ENCODE results near the gene CSNK2A1.
"Not testable (repeated sequence)": the region's sequence is repeated elsewhere in the genome, so short reads cannot be mapped to it uniquely, and the experiment has no call there.

CSNK2A1 gene

DNA sequence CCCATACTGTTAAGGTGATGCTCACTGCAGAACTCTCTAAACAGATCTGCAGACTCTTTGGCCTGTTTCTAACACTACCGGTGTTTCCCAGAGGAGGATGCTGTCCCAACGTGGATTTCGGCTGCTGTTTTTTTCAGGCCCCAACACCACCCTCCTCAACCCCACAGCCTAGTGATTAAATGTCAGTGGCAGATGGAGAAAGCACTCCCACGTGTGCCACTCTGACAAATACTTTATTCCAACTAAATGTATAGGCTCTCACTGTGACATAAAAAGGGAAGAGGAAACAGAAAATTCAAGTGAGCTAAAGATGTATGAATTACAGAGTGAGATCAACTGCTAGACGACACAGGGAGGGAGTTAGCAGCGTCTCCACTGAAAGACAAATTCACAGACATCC is 84.8 kb downstream of the CSNK2A1 start:
- TF ChIP-seq, protein P1, sequence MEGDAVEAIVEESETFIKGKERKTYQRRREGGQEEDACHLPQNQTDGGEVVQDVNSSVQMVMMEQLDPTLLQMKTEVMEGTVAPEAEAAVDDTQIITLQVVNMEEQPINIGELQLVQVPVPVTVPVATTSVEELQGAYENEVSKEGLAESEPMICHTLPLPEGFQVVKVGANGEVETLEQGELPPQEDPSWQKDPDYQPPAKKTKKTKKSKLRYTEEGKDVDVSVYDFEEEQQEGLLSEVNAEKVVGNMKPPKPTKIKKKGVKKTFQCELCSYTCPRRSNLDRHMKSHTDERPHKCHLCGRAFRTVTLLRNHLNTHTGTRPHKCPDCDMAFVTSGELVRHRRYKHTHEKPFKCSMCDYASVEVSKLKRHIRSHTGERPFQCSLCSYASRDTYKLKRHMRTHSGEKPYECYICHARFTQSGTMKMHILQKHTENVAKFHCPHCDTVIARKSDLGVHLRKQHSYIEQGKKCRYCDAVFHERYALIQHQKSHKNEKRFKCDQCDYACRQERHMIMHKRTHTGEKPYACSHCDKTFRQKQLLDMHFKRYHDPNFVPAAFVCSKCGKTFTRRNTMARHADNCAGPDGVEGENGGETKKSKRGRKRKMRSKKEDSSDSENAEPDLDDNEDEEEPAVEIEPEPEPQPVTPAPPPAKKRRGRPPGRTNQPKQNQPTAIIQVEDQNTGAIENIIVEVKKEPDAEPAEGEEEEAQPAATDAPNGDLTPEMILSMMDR (IDR thresholded peaks at IDR 0.05), result no peak
- TF ChIP-seq ZFX (IDR thresholded peaks at IDR 0.05; ENCODE audit: borderline replicate concordance), result no peak
- no peak overlapping the region for H3K27ac ChIP-seq

GRCh38 chr20:454951-455350 is 88.6 kb downstream of the CSNK2A1 start:
- TF ChIP-seq, protein P1 (IDR thresholded peaks at IDR 0.05), result no peak
- TF ChIP-seq ZFX (IDR thresholded peaks at IDR 0.05; ENCODE audit: borderline replicate concordance), result no peak
- no peak overlapping the region for H3K27ac ChIP-seq

- not testable (repeated sequence) for H3K27ac ChIP-seq
Observed at GRCh38 chr20:452021-452420, 91.6 kb downstream of the CSNK2A1 start.

DNA sequence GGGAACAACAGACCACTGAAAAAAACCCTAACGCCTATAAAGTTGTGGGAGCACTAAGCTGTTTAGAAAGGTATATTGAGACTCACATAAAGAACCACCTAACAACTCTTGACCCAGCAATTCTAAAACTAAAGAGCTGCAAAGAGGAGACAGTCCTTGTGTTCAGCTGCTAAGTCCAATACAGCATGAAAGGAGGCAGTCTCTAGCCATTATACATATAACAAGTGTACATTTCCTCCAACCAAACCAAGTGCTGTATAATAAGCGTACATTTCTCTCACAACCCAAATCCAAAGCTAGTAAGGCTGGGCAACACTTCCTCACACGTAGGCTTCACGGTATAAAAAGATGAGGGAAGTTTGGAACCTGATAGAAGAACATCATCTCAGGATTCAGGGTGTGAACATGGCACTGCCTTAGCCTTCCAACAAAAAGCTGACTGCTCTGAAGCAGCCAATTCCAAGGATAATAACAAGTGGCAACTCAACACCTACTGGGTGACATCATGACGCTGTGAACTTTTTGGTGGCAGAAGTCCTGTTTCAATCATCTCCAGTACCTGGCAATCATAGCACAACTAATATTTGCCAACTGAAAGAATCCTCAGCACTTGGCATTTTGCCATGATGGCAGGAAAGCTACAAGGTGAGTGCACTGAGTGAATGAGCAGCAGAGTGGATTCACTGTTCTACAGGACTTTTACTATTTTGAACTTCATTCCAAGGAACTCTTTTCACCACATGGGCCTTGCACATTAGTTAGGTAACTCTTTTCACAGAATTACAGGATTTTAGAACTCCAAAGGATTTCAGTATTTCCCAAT is 97.9 kb downstream of the CSNK2A1 start:
- no peak overlapping the region for H3K27ac ChIP-seq
- no peak for TF ChIP-seq ZFX (IDR thresholded peaks at IDR 0.05; ENCODE audit: borderline replicate concordance)
- TF ChIP-seq, protein P1 (IDR thresholded peaks at IDR 0.05), result no peak

DNA sequence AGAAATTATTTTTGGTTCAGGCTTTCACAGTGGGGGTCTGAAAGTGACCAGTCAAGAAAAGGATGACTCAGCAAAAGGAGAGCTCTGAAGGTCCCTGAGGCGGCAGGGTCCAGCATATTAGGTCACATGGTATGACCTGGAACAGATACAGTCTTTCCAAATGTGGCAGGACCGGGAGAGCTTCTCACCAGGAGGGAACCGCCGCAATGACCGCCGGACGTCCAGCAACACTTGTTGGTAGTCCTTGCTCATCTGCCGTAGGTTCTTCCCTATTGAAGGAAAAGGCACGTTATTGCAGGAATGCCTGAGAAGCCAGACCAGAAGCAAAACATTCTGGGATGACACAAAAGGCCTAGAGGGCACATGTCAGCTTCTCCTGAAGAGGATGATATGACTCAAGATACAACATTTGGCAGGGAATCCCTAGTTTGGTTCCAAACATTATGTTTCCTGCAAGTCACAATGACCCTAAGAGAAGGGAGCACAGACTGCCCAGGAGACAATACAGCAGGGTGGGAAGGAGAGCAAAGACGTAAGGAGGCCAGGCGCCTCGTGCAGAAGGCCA is 98.6 kb downstream of the CSNK2A1 start:
- H3K27ac ChIP-seq, result no peak overlapping the region
- TF ChIP-seq, protein P1 (IDR thresholded peaks at IDR 0.05), result no peak
- TF ChIP-seq ZFX (IDR thresholded peaks at IDR 0.05; ENCODE audit: borderline replicate concordance), result no peak

GRCh38 chr20:444117-444516 is 99.5 kb downstream of the CSNK2A1 start:
- H3K27ac ChIP-seq, result no peak overlapping the region
- TF ChIP-seq, protein P1 (IDR thresholded peaks at IDR 0.05), result no peak
- TF ChIP-seq ZFX (IDR thresholded peaks at IDR 0.05; ENCODE audit: borderline replicate concordance), result no peak

- H3K27ac ChIP-seq, result no peak overlapping the region
- TF ChIP-seq, protein P1 (IDR thresholded peaks at IDR 0.05), result no peak
- no peak for TF ChIP-seq ZFX (IDR thresholded peaks at IDR 0.05; ENCODE audit: borderline replicate concordance)
Observed at GRCh38 chr20:443223-443775, 100.3 kb downstream of the CSNK2A1 start.

Measured in 22Rv1 (cell line).